IPS-18a (cell line): ENCODE data around the gene CEMIP.

ENCODE experiments used
- H3K27ac ChIP-seq: one replicate; pipeline ENCODE4 v1.5.1; 2013; ENCODE audit warnings: low read length
- H3K27me3 ChIP-seq: one replicate; pipeline ENCODE4 v1.6.1; 2013; ENCODE audit warnings: mild to moderate bottlenecking, low read length; ENCODE audit not compliant: control insufficient read depth, insufficient read depth
- H3K36me3 ChIP-seq: one replicate; pipeline ENCODE4 v1.6.1; 2013; ENCODE audit warnings: low read depth, low read length; ENCODE audit not compliant: control insufficient read depth
- H3K4me1 ChIP-seq: one replicate; pipeline ENCODE4 v1.6.1; 2013; ENCODE audit warnings: low read depth, low read length; ENCODE audit not compliant: control insufficient read depth
- H3K4me3 ChIP-seq: one replicate; pipeline ENCODE4 v1.5.1; 2013; ENCODE audit warnings: low read length
- H3K9ac ChIP-seq: one replicate; pipeline ENCODE4 v1.6.1; 2013; ENCODE audit warnings: mild to moderate bottlenecking, low read length, moderate library complexity
- H3K9me3 ChIP-seq: one replicate; pipeline ENCODE4 v1.6.1; 2013; ENCODE audit warnings: low read depth, low read length; ENCODE audit not compliant: control insufficient read depth

The CEMIP gene

DNA sequence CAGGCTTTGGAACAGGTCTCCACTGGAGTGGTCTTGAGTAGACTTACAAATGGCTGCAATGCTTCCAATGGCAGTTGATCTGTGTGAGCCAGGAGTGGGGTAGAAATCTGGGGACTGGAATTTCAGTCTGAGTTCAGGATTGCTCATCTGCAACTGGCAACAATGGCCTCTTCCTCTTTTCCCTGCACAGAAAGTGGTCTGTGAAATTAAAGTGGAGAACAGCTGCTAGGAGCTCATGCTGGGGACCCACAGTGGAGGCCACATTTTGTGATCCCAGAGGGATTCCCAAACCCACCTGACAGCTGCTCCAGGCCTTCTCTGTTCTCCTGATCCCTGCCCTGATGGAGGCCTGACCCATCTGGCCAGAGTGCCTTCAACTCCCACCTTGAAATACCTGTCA lies 49.6 kb downstream of the CEMIP start:
- H3K4me1 ChIP-seq: peaks cover 16% of the 10 kb centered on the region
- no peaks in the 10 kb centered on the region for H3K27me3 ChIP-seq
- H3K27ac ChIP-seq: no peak overlapping the region
- H3K4me3 ChIP-seq: no peak overlapping the region
- H3K9me3 ChIP-seq: no peaks in the 10 kb centered on the region
- no peak overlapping the region for H3K9ac ChIP-seq
- no peaks in the 10 kb centered on the region for H3K36me3 ChIP-seq

GRCh38 chr15:80830677-80831076 lies 51.5 kb downstream of the CEMIP start:
- no peaks in the 10 kb centered on the region for H3K9me3 ChIP-seq
- peaks cover 16% of the 10 kb centered on the region for H3K4me1 ChIP-seq
- no peaks in the 10 kb centered on the region for H3K36me3 ChIP-seq
- no peak overlapping the region for H3K9ac ChIP-seq
- H3K4me3 ChIP-seq: no peak overlapping the region
- H3K27ac ChIP-seq: no peak overlapping the region
- H3K27me3 ChIP-seq: no peaks in the 10 kb centered on the region

DNA sequence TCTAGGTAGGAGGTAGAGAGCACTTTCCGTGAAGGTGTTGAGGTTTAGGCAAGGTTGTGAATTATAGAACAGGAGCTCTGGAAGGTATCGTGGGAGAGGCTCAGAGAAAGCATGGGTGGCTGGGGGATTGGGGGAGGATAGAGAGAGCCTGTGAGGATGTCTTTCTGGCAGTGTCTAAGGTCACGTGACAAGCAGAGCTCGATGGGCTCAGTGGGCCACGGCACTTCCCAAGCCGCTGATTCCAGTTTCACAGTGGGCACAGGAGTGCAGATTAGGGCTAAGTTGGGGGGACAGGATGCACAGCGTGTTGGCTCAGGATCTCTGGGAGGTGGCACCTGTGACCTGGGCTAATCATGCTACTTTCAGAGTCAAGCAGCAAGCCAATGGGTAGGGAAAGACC lies 52.0 kb downstream of the CEMIP start:
- Histone ChIP-seq H3K27ac (no peak overlapping the region), H3K4me3 (no peak overlapping the region), H3K36me3 (no peaks in the 10 kb centered on the region), H3K9me3 (no peaks in the 10 kb centered on the region), H3K4me1 (peaks cover 16% of the 10 kb centered on the region), H3K27me3 (no peaks in the 10 kb centered on the region), H3K9ac (no peak overlapping the region)

DNA sequence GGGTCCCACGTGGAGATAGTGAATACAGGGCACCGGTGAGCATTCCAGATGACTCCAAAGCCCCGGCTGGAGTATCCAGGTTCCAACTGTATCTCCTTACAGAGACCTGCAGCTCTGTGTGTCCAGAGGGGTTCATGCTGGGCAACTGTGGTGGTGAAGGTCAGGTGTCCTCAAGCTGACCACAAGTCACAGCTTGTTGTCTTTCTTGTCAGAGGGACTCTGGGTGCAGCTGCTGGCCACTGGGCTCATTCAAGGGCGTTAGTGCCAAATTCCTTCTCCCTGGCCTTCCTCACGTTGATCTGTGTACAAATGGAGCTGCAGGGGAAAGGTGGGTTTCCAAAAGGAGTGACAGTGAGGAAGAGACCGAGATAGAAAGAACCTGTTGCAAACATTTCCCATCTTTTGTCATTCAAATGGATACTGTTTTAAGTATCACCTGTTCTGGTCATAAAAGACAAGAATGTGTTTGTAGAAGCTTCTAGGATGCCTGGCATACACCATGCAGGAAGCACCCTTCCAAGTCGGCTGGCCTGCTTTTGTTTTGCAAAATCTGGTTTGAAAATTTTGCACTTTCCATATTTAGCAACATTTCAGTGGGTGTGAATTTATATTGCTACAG lies 52.5 kb downstream of the CEMIP start:
- H3K4me1 ChIP-seq: peaks cover 16% of the 10 kb centered on the region

GRCh38 chr15:80832686-80833085 lies 53.5 kb downstream of the CEMIP start:
- H3K27ac ChIP-seq: no peak overlapping the region
- no peaks in the 10 kb centered on the region for H3K27me3 ChIP-seq
- H3K4me3 ChIP-seq: no peak overlapping the region
- H3K9me3 ChIP-seq: no peaks in the 10 kb centered on the region
- peaks cover 16% of the 10 kb centered on the region for H3K4me1 ChIP-seq
- no peaks in the 10 kb centered on the region for H3K36me3 ChIP-seq
- H3K9ac ChIP-seq: no peak overlapping the region

More for the DNA sequence above, 52.5 kb downstream of the CEMIP start:
- Histone ChIP-seq H3K36me3 (no peaks in the 10 kb centered on the region), H3K27me3 (no peaks in the 10 kb centered on the region), H3K9ac (no peak overlapping the region), H3K4me3 (no peak overlapping the region), H3K9me3 (no peaks in the 10 kb centered on the region), H3K27ac (no peak overlapping the region)

DNA sequence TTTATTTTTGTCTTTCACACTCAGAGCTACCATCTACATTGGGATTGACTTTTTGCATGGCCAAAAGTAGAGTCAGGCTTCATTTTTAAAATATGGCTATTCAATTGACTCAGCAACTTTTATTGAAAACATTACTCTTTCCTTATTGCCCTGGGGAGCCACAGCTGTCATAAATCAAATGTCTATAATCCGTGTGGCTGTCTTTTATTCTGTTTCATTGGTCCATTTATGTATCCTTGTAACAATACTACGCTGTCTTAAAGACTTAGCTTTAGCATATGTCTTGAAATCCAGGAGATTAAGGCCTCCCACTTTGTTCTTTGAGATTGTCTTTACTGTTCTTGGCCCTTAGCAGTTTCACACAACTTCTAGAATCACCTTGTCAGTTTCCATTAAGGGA lies 55.2 kb downstream of the CEMIP start:
- Histone ChIP-seq H3K4me1 (peaks cover 16% of the 10 kb centered on the region), H3K4me3 (no peak overlapping the region)

DNA sequence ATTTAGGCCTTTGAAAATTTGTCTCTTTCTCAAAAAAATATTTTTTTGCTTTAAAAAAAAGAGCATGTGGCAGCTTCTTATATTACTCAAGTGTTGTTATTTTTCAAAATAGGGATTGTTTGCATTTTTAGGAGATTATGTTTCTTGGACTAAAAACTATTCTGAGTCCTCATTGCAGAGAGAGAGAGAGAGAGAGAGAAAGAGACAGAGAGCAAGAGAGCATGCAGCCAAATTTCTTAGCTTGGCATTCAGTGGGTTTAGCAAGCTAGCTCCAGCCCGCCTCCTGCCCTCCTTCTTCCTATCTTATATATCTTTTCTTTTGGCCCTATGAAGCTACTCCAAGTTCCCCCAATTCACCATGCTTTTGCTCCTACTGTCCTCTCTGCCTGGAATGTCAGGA lies 55.7 kb downstream of the CEMIP start:
- no peaks in the 10 kb centered on the region for H3K9me3 ChIP-seq
- H3K4me1 ChIP-seq: peaks cover 16% of the 10 kb centered on the region
- H3K27me3 ChIP-seq: no peaks in the 10 kb centered on the region
- H3K27ac ChIP-seq: no peak overlapping the region
- no peak overlapping the region for H3K9ac ChIP-seq
- H3K4me3 ChIP-seq: no peak overlapping the region
- no peaks in the 10 kb centered on the region for H3K36me3 ChIP-seq

More for the DNA sequence above, 55.2 kb downstream of the CEMIP start:
- no peaks in the 10 kb centered on the region for H3K36me3 ChIP-seq
- H3K9me3 ChIP-seq: no peaks in the 10 kb centered on the region
- H3K27me3 ChIP-seq: no peaks in the 10 kb centered on the region
- no peak overlapping the region for H3K9ac ChIP-seq
- H3K27ac ChIP-seq: no peak overlapping the region

DNA sequence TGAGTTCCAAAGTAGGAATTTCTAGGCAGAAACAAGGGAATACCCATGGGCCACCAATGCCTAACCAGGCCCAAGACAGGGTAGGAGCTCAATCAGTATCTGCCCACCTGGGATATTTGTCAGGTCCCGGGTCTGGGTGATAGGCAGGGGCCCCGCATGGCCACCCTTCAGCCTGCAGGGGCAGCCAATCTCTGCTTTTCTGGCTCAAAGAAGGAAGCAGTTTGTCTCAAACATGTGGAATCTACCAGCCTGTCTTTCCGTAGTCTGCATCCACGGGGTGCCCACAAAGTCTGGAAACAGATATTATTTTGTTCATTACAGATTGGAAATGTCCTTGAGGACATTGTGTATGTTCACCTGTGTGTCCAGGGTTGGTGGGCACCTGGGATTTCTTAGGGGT lies 56.2 kb downstream of the CEMIP start:
- no peaks in the 10 kb centered on the region for H3K9me3 ChIP-seq
- H3K27me3 ChIP-seq: no peaks in the 10 kb centered on the region
- H3K4me3 ChIP-seq: no peak overlapping the region

GRCh38 chr15:80836223-80836622 lies 57.1 kb downstream of the CEMIP start:
- no peaks in the 10 kb centered on the region for H3K36me3 ChIP-seq
- H3K9ac ChIP-seq: no peak overlapping the region
- no peak overlapping the region for H3K27ac ChIP-seq

More for the DNA sequence above, 56.2 kb downstream of the CEMIP start:
- Histone ChIP-seq H3K36me3 (no peaks in the 10 kb centered on the region), H3K4me1 (peaks cover 16% of the 10 kb centered on the region), H3K27ac (no peak overlapping the region), H3K9ac (no peak overlapping the region)

DNA sequence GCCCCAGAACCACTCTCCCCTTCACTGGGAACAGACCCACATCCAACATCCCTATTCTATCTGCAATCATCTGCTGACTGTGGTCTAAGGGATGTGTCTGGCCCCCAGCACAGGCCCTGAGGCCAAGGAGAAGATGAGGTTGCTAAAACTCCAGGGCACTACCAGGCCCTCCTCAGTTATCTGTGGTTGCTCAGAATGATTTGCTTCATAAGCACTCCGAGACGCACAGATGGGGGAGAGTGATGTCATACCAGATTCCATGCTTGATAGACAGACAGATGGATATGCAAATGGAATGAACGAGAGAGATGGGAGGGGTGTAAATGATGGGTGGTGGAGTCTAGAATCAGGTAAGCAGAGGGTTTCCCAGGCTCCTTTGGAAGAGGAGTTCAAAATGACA lies 57.8 kb downstream of the CEMIP start:
- Histone ChIP-seq H3K27ac (no peak overlapping the region), H3K9me3 (no peaks in the 10 kb centered on the region), H3K36me3 (no peaks in the 10 kb centered on the region), H3K4me3 (no peak overlapping the region), H3K4me1 (peaks cover 8% of the 10 kb centered on the region), H3K9ac (no peak overlapping the region), H3K27me3 (no peaks in the 10 kb centered on the region)

More at GRCh38 chr15:80836223-80836622, 57.1 kb downstream of the CEMIP start:
- H3K4me1 ChIP-seq: peaks cover 15% of the 10 kb centered on the region
- H3K27me3 ChIP-seq: no peaks in the 10 kb centered on the region
- H3K4me3 ChIP-seq: no peak overlapping the region
- H3K9me3 ChIP-seq: no peaks in the 10 kb centered on the region

GRCh38 chr15:80838012-80838411 lies 58.8 kb downstream of the CEMIP start:
- Histone ChIP-seq H3K4me1 (no peaks in the 10 kb centered on the region), H3K36me3 (no peaks in the 10 kb centered on the region), H3K27me3 (no peaks in the 10 kb centered on the region), H3K9me3 (no peaks in the 10 kb centered on the region), H3K27ac (no peak overlapping the region), H3K9ac (no peak overlapping the region), H3K4me3 (no peak overlapping the region)

- Histone ChIP-seq H3K9me3 (no peaks in the 10 kb centered on the region), H3K9ac (no peak overlapping the region), H3K4me1 (no peaks in the 10 kb centered on the region), H3K27me3 (no peaks in the 10 kb centered on the region), H3K4me3 (no peak overlapping the region), H3K27ac (no peak overlapping the region), H3K36me3 (no peaks in the 10 kb centered on the region)
These were observed 59.5 kb downstream of the CEMIP start for GRCh38 chr15:80838666-80839065.
